Measurements from ENCODE around the gene RALGPS2.

The RALGPS2 gene

GRCh38 chr1:178768423-178768822, 43.4 kb downstream of the RALGPS2 start:
- DNase-seq (ENCODE audit: low read depth): no peak

GRCh38 chr1:178772952-178773351, 47.9 kb downstream of the RALGPS2 start:
- TF ChIP-seq CTCF (IDR thresholded peaks at IDR 0.05; ENCODE audit: control insufficient read depth, extremely low read depth, insufficient read depth): no peak
- no peak overlapping the region for H3K4me3 ChIP-seq (ENCODE audit: low read depth, low read length)
- DNase-seq (ENCODE audit: low read depth): no peak

More at GRCh38 chr1:178768423-178768822, 43.4 kb downstream of the RALGPS2 start:
- TF ChIP-seq CTCF (IDR thresholded peaks at IDR 0.05; ENCODE audit: control insufficient read depth, extremely low read depth, insufficient read depth): peak; percentile 74
- H3K4me3 ChIP-seq (ENCODE audit: low read depth, low read length): no peak overlapping the region

GRCh38 chr1:178774263-178774662, 49.2 kb downstream of the RALGPS2 start:
- peak; percentile 42 for TF ChIP-seq CTCF (IDR thresholded peaks at IDR 0.05; ENCODE audit: control insufficient read depth, extremely low read depth, insufficient read depth)
- no peak for DNase-seq (ENCODE audit: low read depth)

GRCh38 chr1:178776553-178776952, 51.5 kb downstream of the RALGPS2 start:
- no peak for DNase-seq (ENCODE audit: low read depth)
- H3K4me3 ChIP-seq (ENCODE audit: low read depth, low read length): no peak overlapping the region
- no peak for TF ChIP-seq CTCF (IDR thresholded peaks at IDR 0.05; ENCODE audit: control insufficient read depth, extremely low read depth, insufficient read depth)

More at GRCh38 chr1:178774263-178774662, 49.2 kb downstream of the RALGPS2 start:
- H3K4me3 ChIP-seq (ENCODE audit: low read depth, low read length): no peak overlapping the region

- H3K4me3 ChIP-seq (ENCODE audit: low read depth, low read length): no peak overlapping the region
- no peak for TF ChIP-seq CTCF (IDR thresholded peaks at IDR 0.05; ENCODE audit: control insufficient read depth, extremely low read depth, insufficient read depth)
- no peak for DNase-seq (ENCODE audit: low read depth)
Measured at GRCh38 chr1:178781533-178782330, 56.7 kb downstream of the RALGPS2 start.

GRCh38 chr1:178784131-178784536, 59.1 kb downstream of the RALGPS2 start:
- no peak for TF ChIP-seq CTCF (IDR thresholded peaks at IDR 0.05; ENCODE audit: control insufficient read depth, extremely low read depth, insufficient read depth)
- H3K4me3 ChIP-seq (ENCODE audit: low read depth, low read length): no peak overlapping the region
- no peak for DNase-seq (ENCODE audit: low read depth)

GRCh38 chr1:178792394-178792793, 67.3 kb downstream of the RALGPS2 start:
- no peak for TF ChIP-seq CTCF (IDR thresholded peaks at IDR 0.05; ENCODE audit: control insufficient read depth, extremely low read depth, insufficient read depth)
- no peak for DNase-seq (ENCODE audit: low read depth)

More at GRCh38 chr1:178792394-178792793, 67.3 kb downstream of the RALGPS2 start:
- no peak overlapping the region for H3K4me3 ChIP-seq (ENCODE audit: low read depth, low read length)
